IPS-20b (cell line): ENCODE measurements around the gene GEMIN7.
"Not testable (repeated sequence)": the region's sequence is repeated elsewhere in the genome, so short reads cannot be mapped to it uniquely, and the experiment has no call there.

Experiments used
- H3K27ac ChIP-seq: one replicate; pipeline ENCODE4 v1.5.1; 2013; ENCODE audit warnings: low read length
- H3K27me3 ChIP-seq: 2 replicates; pipeline ENCODE4 v1.6.1; 2013; ENCODE audit warnings: mild to moderate bottlenecking, low read length, inconsistent platforms; ENCODE audit not compliant: insufficient read depth
- H3K36me3 ChIP-seq: 2 replicates; pipeline ENCODE4 v1.6.1; 2013; ENCODE audit warnings: low read depth, mild to moderate bottlenecking, inconsistent platforms, low read length, moderate library complexity; ENCODE audit not compliant: insufficient read depth
- H3K4me1 ChIP-seq: 2 replicates; pipeline ENCODE4 v1.6.1; 2013; ENCODE audit warnings: mild to moderate bottlenecking, control low read depth, inconsistent platforms, low read length, moderate library complexity; ENCODE audit not compliant: insufficient read depth
- H3K4me3 ChIP-seq: 2 replicates; pipeline ENCODE4 v1.5.1; 2013; ENCODE audit warnings: mild to moderate bottlenecking, low read length, inconsistent platforms
- H3K9ac ChIP-seq: 2 replicates; pipeline ENCODE4 v1.6.1; 2013; ENCODE audit warnings: low read depth, mild to moderate bottlenecking, inconsistent platforms, low read length, moderate library complexity
- H3K9me3 ChIP-seq: 2 replicates; pipeline ENCODE4 v1.6.1; 2013; ENCODE audit warnings: mild to moderate bottlenecking, low read depth, low read length, inconsistent platforms; ENCODE audit not compliant: insufficient read depth

GEMIN7 gene

GRCh38 chr19:45101806-45102205 is 22.7 kb downstream of the GEMIN7 start:
- Histone ChIP-seq H3K27ac (no peak overlapping the region), H3K9me3 (no peaks in the 10 kb centered on the region), H3K27me3 (no peaks in the 10 kb centered on the region), H3K36me3 (no peaks in the 10 kb centered on the region), H3K4me3 (no peak overlapping the region), H3K4me1 (peaks cover 31% of the 10 kb centered on the region; the same call in 1 of the 2 replicates), H3K9ac (no peak overlapping the region; the same call in 1 of the 2 replicates)

GRCh38 chr19:45102481-45102880 is 23.4 kb downstream of the GEMIN7 start:
- no peaks in the 10 kb centered on the region for H3K36me3 ChIP-seq
- H3K27ac ChIP-seq = no peak overlapping the region
- H3K9me3 ChIP-seq = no peaks in the 10 kb centered on the region
- no peaks in the 10 kb centered on the region for H3K27me3 ChIP-seq
- peaks cover 28% of the 10 kb centered on the region; the same call in 1 of the 2 replicates for H3K4me1 ChIP-seq
- H3K4me3 ChIP-seq = no peak overlapping the region
- H3K9ac ChIP-seq = no peak overlapping the region

GRCh38 chr19:45103156-45103507 is 24.1 kb downstream of the GEMIN7 start:
- no peaks in the 10 kb centered on the region for H3K27me3 ChIP-seq
- H3K36me3 ChIP-seq = no peaks in the 10 kb centered on the region
- H3K27ac ChIP-seq = no peak overlapping the region
- H3K9me3 ChIP-seq = no peaks in the 10 kb centered on the region
- no peak overlapping the region for H3K4me3 ChIP-seq
- H3K9ac ChIP-seq = no peak overlapping the region
- peaks cover 22% of the 10 kb centered on the region; the same call in 1 of the 2 replicates for H3K4me1 ChIP-seq

- H3K4me3 ChIP-seq = no peak overlapping the region
- H3K36me3 ChIP-seq = no peaks in the 10 kb centered on the region
- H3K9ac ChIP-seq = no peak overlapping the region
- no peaks in the 10 kb centered on the region for H3K9me3 ChIP-seq
- H3K27me3 ChIP-seq = no peaks in the 10 kb centered on the region
- H3K27ac ChIP-seq = no peak overlapping the region
- peaks cover 18% of the 10 kb centered on the region; the same call in 1 of the 2 replicates for H3K4me1 ChIP-seq
Measured at GRCh38 chr19:45103508-45104319, 24.7 kb downstream of the GEMIN7 start.

DNA sequence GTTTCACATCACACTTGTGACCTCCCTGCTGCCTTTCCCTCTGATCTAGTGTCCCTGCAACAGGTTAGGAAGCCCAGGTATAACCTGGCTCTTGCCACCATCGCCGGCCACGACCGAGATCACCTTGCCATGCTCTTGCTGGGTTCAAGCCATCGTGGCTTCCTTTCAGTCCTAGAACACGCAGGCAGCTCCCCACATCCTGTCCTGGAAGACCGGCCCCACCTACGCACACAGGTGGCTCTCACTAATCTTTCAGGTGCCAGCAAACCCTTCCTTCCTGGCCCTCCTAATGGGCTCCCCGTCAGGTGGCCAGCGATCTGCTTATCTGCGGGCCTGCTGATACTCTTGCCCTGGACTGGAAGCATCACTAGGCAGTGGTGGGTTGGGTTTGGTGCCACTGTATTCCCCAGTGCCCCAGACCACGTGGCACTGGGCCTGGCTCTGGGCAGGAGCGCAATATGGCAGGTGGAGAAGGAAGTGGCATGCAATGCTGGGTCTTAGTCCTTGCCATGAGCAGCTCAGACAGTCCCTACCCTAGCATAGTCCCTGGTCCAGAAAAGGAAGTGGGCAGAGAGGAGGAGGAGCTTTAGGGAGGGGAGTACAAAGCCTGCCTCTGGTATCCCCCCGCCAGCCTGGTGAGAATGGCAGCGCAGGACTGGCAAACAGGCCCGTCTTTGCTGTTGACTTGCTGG is 25.7 kb downstream of the GEMIN7 start:
- no peaks in the 10 kb centered on the region for H3K9me3 ChIP-seq
- no peak overlapping the region for H3K4me3 ChIP-seq
- peaks cover 10% of the 10 kb centered on the region; the same call in 1 of the 2 replicates for H3K4me1 ChIP-seq
- no peaks in the 10 kb centered on the region for H3K36me3 ChIP-seq
- no peak overlapping the region for H3K9ac ChIP-seq
- H3K27me3 ChIP-seq = no peaks in the 10 kb centered on the region
- no peak overlapping the region for H3K27ac ChIP-seq

GRCh38 chr19:45106363-45106762 is 27.3 kb downstream of the GEMIN7 start:
- H3K27me3 ChIP-seq, H3K9me3 ChIP-seq, H3K27ac ChIP-seq, H3K9ac ChIP-seq, H3K4me1 ChIP-seq, H3K36me3 ChIP-seq, H3K4me3 ChIP-seq: not testable (repeated sequence)

DNA sequence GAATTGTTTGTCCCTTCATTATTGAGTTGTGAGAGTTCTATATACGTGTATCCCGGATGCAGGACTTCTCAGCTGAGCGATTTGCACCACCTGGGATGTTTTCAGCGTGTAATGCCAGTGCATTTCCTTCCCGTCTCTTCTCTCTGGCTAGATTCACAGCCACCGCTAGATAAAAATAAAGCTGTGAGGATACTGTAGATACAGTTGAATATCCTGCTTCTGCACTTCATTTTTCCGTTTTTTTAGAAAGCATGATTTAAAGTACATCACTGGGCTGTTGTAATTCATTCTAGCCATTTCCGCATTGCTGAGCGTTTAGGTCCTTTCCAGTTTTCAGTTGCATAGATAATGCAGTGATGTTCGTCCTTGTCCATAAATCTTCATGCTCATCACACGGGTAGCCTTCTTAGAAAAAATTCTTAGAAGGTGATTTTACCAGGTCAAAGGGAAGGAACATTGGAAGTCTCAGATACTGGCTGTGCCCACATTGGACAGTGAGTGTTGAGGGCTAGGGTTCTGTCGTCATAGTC is 28.6 kb downstream of the GEMIN7 start:
- no peaks in the 10 kb centered on the region for H3K36me3 ChIP-seq
- H3K9ac ChIP-seq = no peak overlapping the region
- no peak overlapping the region for H3K4me3 ChIP-seq
- H3K9me3 ChIP-seq = no peaks in the 10 kb centered on the region
- no peaks in the 10 kb centered on the region for H3K27me3 ChIP-seq
- H3K4me1 ChIP-seq = 0 out of 2 replicates have a peak, but pooled peaks cover 7% of the 10 kb centered on the region
- no peak overlapping the region for H3K27ac ChIP-seq

- Histone ChIP-seq H3K9ac (no peak overlapping the region), H3K9me3 (no peaks in the 10 kb centered on the region), H3K4me1 (no peaks in the 10 kb centered on the region), H3K27me3 (no peaks in the 10 kb centered on the region), H3K36me3 (no peaks in the 10 kb centered on the region), H3K27ac (no peak overlapping the region), H3K4me3 (no peak overlapping the region)
Measured at GRCh38 chr19:45110851-45111266, 31.8 kb downstream of the GEMIN7 start.

DNA sequence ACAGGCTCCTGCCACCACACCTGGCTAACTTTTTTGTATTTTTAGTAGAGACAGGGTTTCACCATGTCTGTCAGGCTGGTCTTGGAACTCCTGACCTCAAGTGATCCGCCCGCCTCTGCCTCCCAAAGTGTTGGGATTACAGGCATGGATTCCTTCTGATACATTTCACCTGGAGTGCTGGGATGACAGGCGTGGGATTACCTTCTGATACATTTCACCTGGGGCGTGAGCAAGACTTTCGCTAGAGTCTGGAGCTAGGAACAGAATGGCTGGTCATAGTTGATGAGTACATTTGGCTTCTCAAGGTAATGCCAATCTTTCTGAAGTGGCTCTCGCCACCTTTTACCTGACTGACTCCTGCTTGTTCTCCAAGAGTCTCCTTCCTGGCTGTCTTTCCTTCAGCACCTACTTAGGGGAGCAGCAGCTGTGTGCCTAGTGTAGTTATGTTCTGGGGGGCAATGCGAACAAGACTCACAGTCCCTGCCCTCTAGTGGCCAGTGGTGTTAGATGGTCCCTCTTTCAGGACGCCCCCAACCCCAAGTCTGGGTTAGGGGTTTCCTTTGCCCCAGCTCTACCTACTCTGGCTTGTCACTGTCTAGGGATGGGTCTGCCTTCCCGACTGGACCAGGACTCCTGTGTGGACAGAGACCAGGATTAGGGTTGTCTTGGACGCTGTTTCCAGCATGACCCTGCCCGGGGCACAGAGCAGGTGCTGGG is 33.2 kb downstream of the GEMIN7 start:
- Histone ChIP-seq H3K27ac (no peak overlapping the region), H3K4me1 (no peaks in the 10 kb centered on the region), H3K9me3 (no peaks in the 10 kb centered on the region), H3K9ac (no peak overlapping the region), H3K27me3 (no peaks in the 10 kb centered on the region), H3K4me3 (no peak overlapping the region), H3K36me3 (no peaks in the 10 kb centered on the region)

DNA sequence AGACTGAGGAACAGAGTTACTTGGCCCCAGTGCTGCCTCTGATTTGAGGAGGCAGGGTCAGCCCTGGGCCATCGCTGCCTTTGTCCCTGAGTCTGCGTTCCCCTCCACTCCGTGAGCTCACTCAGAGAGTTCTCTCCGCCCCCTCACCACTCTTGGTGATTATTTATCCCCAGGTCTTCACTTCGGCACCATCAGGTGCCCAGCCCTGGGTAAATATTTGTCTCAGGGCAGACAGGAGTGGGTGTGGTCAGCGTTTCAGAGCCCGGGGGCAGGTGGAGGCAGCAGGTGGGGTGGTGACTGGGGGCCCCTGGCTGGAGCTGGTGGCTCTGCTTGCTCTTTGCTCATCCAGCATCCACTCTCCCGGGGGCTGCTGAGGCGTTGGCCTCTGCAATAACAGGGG is 34.6 kb downstream of the GEMIN7 start:
- Histone ChIP-seq H3K36me3 (no peaks in the 10 kb centered on the region), H3K27ac (no peak overlapping the region), H3K4me1 (no peaks in the 10 kb centered on the region), H3K27me3 (no peaks in the 10 kb centered on the region), H3K9me3 (no peaks in the 10 kb centered on the region), H3K4me3 (no peak overlapping the region), H3K9ac (no peak overlapping the region)

DNA sequence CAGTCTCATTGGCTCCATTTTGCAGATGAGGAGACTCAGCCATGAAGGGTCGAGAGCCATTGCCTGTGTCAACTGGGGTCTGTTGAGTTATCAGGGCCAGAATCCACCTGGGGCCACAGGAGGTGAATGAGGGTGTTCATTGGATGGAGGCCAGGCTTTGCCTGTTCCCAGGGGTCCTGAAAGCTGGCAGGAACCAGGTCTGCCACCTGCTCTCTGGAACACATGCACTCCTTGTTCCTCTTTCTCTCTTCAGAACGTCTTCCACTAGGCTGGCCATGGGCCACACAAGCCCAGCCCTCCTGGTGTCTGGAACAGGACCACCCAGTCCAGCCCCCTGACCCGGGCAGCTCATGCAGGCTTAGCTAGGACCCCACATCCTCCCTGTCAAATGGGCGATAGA is 35.1 kb downstream of the GEMIN7 start:
- H3K9me3 ChIP-seq = no peaks in the 10 kb centered on the region
- no peaks in the 10 kb centered on the region for H3K27me3 ChIP-seq
- no peaks in the 10 kb centered on the region for H3K4me1 ChIP-seq
- H3K9ac ChIP-seq = no peak overlapping the region
- no peak overlapping the region for H3K4me3 ChIP-seq
- H3K27ac ChIP-seq = no peak overlapping the region
- no peaks in the 10 kb centered on the region for H3K36me3 ChIP-seq
